ENCODE data around the gene ODC1.

DNA sequence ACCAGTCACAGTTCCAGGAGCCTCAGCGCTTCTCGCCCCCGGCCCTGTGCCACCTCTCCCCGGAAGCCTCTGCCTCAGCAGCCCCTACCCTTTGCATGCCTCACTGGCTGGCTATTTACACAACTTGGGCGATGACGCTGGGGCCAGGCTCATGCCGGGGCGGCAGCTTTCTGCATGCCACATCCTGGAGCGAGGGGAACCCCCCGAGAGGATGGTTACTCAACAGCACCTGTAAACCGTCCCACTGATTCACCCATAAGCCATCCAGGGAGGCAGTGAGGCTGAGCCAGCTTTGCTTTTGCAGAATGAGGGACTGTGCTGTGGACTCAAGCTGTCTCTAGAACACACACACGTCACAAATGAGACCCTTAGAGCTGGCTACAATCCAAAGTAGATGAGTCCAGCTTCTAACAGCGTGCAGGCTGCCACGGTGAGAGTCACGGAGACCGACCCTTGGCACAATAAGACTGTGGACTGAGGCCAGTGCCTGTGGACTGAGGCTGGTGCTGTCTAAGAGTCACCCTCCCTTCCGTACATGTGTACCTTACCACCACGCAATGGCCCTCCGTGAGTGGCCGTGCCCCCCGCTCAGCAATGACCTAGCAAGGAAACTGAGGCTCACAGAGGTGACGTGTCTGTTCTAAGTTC is 45.6 kb upstream of the ODC1 start:
- TF ChIP-seq, protein P1, sequence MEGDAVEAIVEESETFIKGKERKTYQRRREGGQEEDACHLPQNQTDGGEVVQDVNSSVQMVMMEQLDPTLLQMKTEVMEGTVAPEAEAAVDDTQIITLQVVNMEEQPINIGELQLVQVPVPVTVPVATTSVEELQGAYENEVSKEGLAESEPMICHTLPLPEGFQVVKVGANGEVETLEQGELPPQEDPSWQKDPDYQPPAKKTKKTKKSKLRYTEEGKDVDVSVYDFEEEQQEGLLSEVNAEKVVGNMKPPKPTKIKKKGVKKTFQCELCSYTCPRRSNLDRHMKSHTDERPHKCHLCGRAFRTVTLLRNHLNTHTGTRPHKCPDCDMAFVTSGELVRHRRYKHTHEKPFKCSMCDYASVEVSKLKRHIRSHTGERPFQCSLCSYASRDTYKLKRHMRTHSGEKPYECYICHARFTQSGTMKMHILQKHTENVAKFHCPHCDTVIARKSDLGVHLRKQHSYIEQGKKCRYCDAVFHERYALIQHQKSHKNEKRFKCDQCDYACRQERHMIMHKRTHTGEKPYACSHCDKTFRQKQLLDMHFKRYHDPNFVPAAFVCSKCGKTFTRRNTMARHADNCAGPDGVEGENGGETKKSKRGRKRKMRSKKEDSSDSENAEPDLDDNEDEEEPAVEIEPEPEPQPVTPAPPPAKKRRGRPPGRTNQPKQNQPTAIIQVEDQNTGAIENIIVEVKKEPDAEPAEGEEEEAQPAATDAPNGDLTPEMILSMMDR (IDR thresholded peaks at IDR 0.05) = no peak
- TF ChIP-seq POLR2A (IDR thresholded peaks at IDR 0.05) (no peak), EP300 (IDR thresholded peaks at IDR 0.05) (no peak), POLR2AphosphoS5 (IDR thresholded peaks at IDR 0.05) (no peak)
